Heart left ventricle (tissue), 16 donors: ENCODE results near the gene TMIE. TPM values are rescaled to one million over a fixed set of nuclear protein-coding genes. Genes with fewer than 3 reads are reported as not detected.
A peak's percentile ranks its signal among the peaks of the same experiment; 100 is the strongest.

Experiments used
- ATAC-seq, 4 donors: fragments of 200-7000 bp; cut with Tn5 transposase; one replicate each; pipeline ENCODE4 v1.9.1; 2020 to 2022; ENCODE audit warnings: moderate library complexity in 4 of 4, mild to moderate bottlenecking in 3 of 4, moderate number of reproducible peaks in 1 of 4
- DNase-seq, 5 donors: peaks; one replicate each; pipeline ENCODE4 v3.0.0-alpha.2; 2020
- H3K27ac ChIP-seq, 12 donors: fragments of 200-600 bp; sonication (generic) in 4 of 12; one replicate each; pipeline versions ENCODE4 v1.5.0 to v1.8.0; 2016 to 2022; ENCODE audit warnings: mild to moderate bottlenecking in 2 of 12
- H3K27me3 ChIP-seq, 9 donors: fragments of 200-600 bp; sonication (generic) in 2 of 9; one replicate each; pipeline versions ENCODE4 v1.5.1 to v1.8.0; 2016 to 2022; ENCODE audit warnings: mild to moderate bottlenecking in 3 of 9
- H3K36me3 ChIP-seq, 9 donors: fragments of 200-600 bp; sonication (generic) in 2 of 9; one replicate each; pipeline versions ENCODE4 v1.5.0 to v1.8.0; 2018 to 2022; ENCODE audit warnings: mild to moderate bottlenecking in 2 of 9
- H3K4me1 ChIP-seq, 12 donors: fragments of 200-600 bp; sonication (generic) in 4 of 12; one replicate each; pipeline versions ENCODE4 v1.5.0 to v1.8.0; 2016 to 2022; ENCODE audit warnings: mild to moderate bottlenecking in 3 of 12
- H3K4me3 ChIP-seq, 12 donors: fragments of 200-600 bp; sonication (generic) in 4 of 12; one replicate each; pipeline versions ENCODE4 v1.5.0 to v1.8.0; 2017 to 2022; ENCODE audit warnings: mild to moderate bottlenecking in 9 of 12, moderate library complexity in 4 of 12
- H3K9me3 ChIP-seq, 12 donors: fragments of 200-600 bp; sonication (generic) in 4 of 12; one replicate each; pipeline versions ENCODE4 v1.5.0 to v1.8.0; 2016 to 2022; ENCODE audit warnings: mild to moderate bottlenecking in 1 of 12
- CTCF ChIP-seq, 12 donors: fragments of 200-600 bp; sonication (generic) in 4 of 12; IDR thresholded peaks; one replicate each; pipeline versions ENCODE4 v1.5.0 to v1.8.0; 2018 to 2022; ENCODE audit warnings: antibody characterized with exemption in 12 of 12, mild to moderate bottlenecking in 5 of 12
- POLR2A ChIP-seq, 2 donors: fragments of 450-650 bp; IDR thresholded peaks; one replicate each; pipeline ENCODE4 v1.6.1; 2017; ENCODE audit warnings: antibody characterized with exemption in 2 of 2, mild to moderate bottlenecking in 2 of 2, moderate library complexity in 2 of 2
- WGBS, 4 donors: extraction: QIAGEN DNeasy Blood & Tissue Kit in 2 of 4; methylation state at CpG; one replicate each; pipeline versions ENCODE4 v1.1.5 to v1.1.7; 2013 to 2018; 5-methylcytosine and 5-hydroxymethylcytosine counted together
- intact Hi-C, 10 donors: fragments of 100-400 bp; cut with DNase I; formaldehyde crosslinking; loops; one replicate each; pipeline versions ENCODE4 v1.11.1 to v1.14.2; 2022
- polyA plus RNA-seq, 2 donors: library from polyadenylated mRNA; stranded (reverse); fragments of 200-250 nt; gene quantifications; one replicate each; pipeline ENCODE4 v1.2.3, GENCODE V29; 2013
- total RNA-seq, 9 donors: library from RNA; depleted of rRNA in 2 of 9; stranded (reverse); fragments of >200 nt in 2 of 9; fragmentation: NEBNext Ultra II Directional in 3 of 9; extraction: Animal tissue kit (Norgen Biotek cat#: 25700) in 3 of 9; gene quantifications; one replicate each; pipeline versions ENCODE4 v1.1.0 to v1.2.4, GENCODE V29; 2016 to 2023
- donor health status: ischemic (EF 13 %, LVEDD 7.1; RV severe dilation, severe dysfunction).
- donor health status: healthy with polysubstance abuse.
- donor health status: DM: no; HTN: yes; CAD: no.
- donor health status: DM: no; HTN: no; CAD: no.
- donor health status: ischemic (EF 25% LVEDD 6.9; RV normal size, moderate dysfunction).
- donor health status: ischemic (EF 25% LVEDD 5.7; RV mildly dilated, moderate dysfunction).
- donor health status: healthy.
- donor health status: DM: yes; HTN: yes; CAD: no.
- donor health status: ischemic (EF 35%, LVEDD 5.7; RV mildly dilated, moderate dysfunction).
- donor health status: nonischemic (EF 11% LVEDD 7.7; RV severe dilation, severe dysfunction).
- donor health status: DM: yes; HTN: yes; CAD: no.
- donor health status: PGD.
- donor health status: ischemic (EF 29% LVEDD 5.4; RV normal size, mild dysfunction).
- donor health status: nonischemic (EF 23%, LVEDD 6.1; RV moderate dilation, normal function).

TMIE gene
- total and polyA plus RNA-seq, 11 donors, result 0.46 to 0.95 (median 0.61) TPM; not detected in 1

- ATAC-seq (no peak), DNase-seq (peak in 3 of 5 donors; percentile 17 to 53 (median 20))
- Histone ChIP-seq H3K27ac (no peak overlapping the region), H3K4me1 (peaks cover 0 to 29% (median 11%) of the 10 kb centered on the region in 12 donors), H3K9me3 (no peaks in the 10 kb centered on the region), H3K36me3 (peaks cover 0 to 55% (median 36%) of the 10 kb centered on the region in 9 donors), H3K27me3 (no peaks in the 10 kb centered on the region), H3K4me3 (no peak overlapping the region)
- 90 to 100% (median 97%) methylated on average over 2 to 4 of the region's 4 CpGs for WGBS, 4 donors
- TF ChIP-seq POLR2A (IDR thresholded peaks at IDR 0.05) (no peak), CTCF (IDR thresholded peaks at IDR 0.05) (no peak)
- intact Hi-C loops, result no loop called here
Measured at GRCh38 chr3:46670891-46671427, 30.2 kb upstream of the TMIE start.

- H3K9me3 ChIP-seq, result no peaks in the 10 kb centered on the region
- no peaks in the 10 kb centered on the region for H3K27me3 ChIP-seq
- DNase-seq, result peak; percentile 8 to 45 (median 19)
- H3K36me3 ChIP-seq, result peaks cover 0 to 62% (median 36%) of the 10 kb centered on the region in 9 donors
- no peak for TF ChIP-seq CTCF (IDR thresholded peaks at IDR 0.05)
- TF ChIP-seq POLR2A (IDR thresholded peaks at IDR 0.05), result no peak
- intact Hi-C loops, result no loop called here
- H3K4me1 ChIP-seq, result peaks cover 0 to 29% (median 7%) of the 10 kb centered on the region in 12 donors
- WGBS, 4 donors, result 87 to 96% (median 94%) methylated on average over 16 to 25 of the region's 25 CpGs
- H3K27ac ChIP-seq, result no peak overlapping the region
- H3K4me3 ChIP-seq, result no peak overlapping the region
- no peak for ATAC-seq
Measured at GRCh38 chr3:46671541-46672348, 29.4 kb upstream of the TMIE start.

GRCh38 chr3:46672349-46672695 is 28.9 kb upstream of the TMIE start:
- WGBS, 4 donors, result 83 to 95% (median 93%) methylated on average over 6 of the region's 6 CpGs
- H3K36me3 ChIP-seq, result peaks cover 0 to 64% (median 36%) of the 10 kb centered on the region in 9 donors
- no peak overlapping the region for H3K27ac ChIP-seq
- intact Hi-C loops, result no loop called here
- TF ChIP-seq CTCF (IDR thresholded peaks at IDR 0.05) (no peak), POLR2A (IDR thresholded peaks at IDR 0.05) (no peak)
- H3K27me3 ChIP-seq, result no peaks in the 10 kb centered on the region
- DNase-seq (peak in 1 of 5 donors; percentile 28), ATAC-seq (no peak)
- H3K4me1 ChIP-seq, result peaks cover 0 to 29% (median 6%) of the 10 kb centered on the region in 12 donors
- no peak overlapping the region for H3K4me3 ChIP-seq
- H3K9me3 ChIP-seq, result no peaks in the 10 kb centered on the region
